Activated T-cell treated with anti-CD3 and anti-CD28 coated beads, Interleukin-2, amount 50 U/mL, for 4 hours (primary cell): ENCODE measurements around the gene LMX1B. TPM values are rescaled to one million over a fixed set of nuclear protein-coding genes. Genes with fewer than 3 reads are reported as not detected.
"Not testable (repeated sequence)": the region's sequence is repeated elsewhere in the genome, so short reads cannot be mapped to it uniquely, and the experiment has no call there.

Experiments
- ATAC-seq, 2 donors: fragments of 200-7000 bp; cut with Tn5 transposase; one replicate each; pipeline ENCODE4 v1.10.0; 2021
- DNase-seq: peaks from one replicate; pipeline ENCODE4 v3.0.0-alpha.2; 2020
- H3K27me3 Mint-ChIP-seq: one replicate; pipeline ENCODE4 v1.8.0; 2021; ENCODE audit warnings: low read depth, mixed read lengths
- H3K36me3 Mint-ChIP-seq: one replicate; pipeline ENCODE4 v1.8.0; 2022; ENCODE audit warnings: mixed read lengths; ENCODE audit not compliant: insufficient read depth
- H3K4me1 Mint-ChIP-seq: one replicate; pipeline ENCODE4 v1.8.0; 2021; ENCODE audit warnings: low read depth, mixed read lengths
- H3K4me3 Mint-ChIP-seq: one replicate; pipeline ENCODE4 v1.8.0; 2021; ENCODE audit warnings: mild to moderate bottlenecking, moderate library complexity, mixed read lengths
- H3K9me3 Mint-ChIP-seq: one replicate; pipeline ENCODE4 v1.8.0; 2021; ENCODE audit warnings: mixed read lengths
- total RNA-seq, 3 donors: library from RNA; stranded (reverse); gene quantifications; one replicate each; pipeline ENCODE4 v1.2.1, GENCODE V29; 2021

Gene LMX1B
- total RNA-seq, 3 donors from 2014 or later = not detected

DNA sequence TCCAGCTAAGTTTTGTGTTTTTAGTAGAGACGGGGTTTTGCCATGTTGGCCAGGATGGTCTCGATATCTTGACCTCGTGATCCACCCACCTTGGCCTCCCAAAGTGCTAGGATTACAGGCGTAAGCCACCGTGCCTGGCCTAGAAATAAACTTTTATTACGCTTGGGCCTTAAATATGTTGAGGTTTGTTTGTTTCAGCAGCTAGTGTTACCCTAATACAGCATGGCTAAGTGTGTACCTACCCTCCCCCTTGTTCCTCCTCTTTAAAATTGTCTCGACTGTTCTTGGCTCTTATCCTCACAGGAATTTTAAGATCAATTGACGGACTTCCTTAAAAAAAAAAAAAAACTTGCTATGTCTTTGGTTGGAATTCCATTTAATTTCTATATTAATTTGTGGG, 114.5 kb downstream of the LMX1B start:
- not testable (repeated sequence) for H3K27me3 Mint-ChIP-seq, H3K36me3 Mint-ChIP-seq, H3K9me3 Mint-ChIP-seq, DNase-seq, ATAC-seq, H3K4me3 Mint-ChIP-seq, H3K4me1 Mint-ChIP-seq

DNA sequence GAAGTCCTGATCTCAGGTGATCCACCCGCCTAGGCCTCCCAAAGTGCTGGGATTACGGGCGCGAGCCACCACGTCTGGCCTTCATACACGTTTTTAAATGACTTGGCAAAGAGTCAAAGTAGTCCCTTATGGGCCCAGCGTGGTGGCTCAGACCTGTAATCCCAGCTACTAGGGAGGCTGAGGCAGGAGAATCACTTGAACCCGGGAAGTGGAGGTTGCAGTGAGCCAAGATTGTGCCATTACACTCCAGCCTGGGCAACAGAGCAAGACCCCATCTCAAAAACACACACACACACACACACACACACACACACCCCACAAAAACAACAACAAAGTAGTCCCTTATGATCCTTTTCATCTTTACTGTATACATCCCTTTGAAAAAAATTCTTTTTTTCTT, 116.9 kb downstream of the LMX1B start:
- H3K9me3 Mint-ChIP-seq = peaks cover 16% of the 10 kb centered on the region
- not testable (repeated sequence) for DNase-seq, H3K27me3 Mint-ChIP-seq, H3K4me1 Mint-ChIP-seq, ATAC-seq, H3K36me3 Mint-ChIP-seq, H3K4me3 Mint-ChIP-seq

DNA sequence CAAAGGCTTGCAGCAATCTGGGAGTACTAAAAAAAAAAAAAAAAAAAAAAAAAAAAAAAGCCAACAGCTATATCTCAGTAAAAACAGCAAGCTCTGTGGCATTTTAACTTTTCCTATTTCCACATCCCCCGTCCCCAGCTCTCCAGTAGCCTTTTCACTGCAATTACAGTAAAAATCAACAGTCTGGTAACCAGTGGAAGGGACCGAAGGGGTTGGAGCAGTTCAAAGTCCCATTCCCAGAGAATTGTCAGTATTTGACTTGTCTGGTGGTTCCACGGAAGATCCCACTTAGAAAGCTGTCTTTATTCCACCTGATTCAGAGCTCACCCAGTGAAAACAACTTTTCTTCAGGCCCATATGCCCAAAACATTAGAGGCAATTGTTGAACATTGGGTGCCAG, 119.3 kb downstream of the LMX1B start:
- ATAC-seq = no peak
- Mint-ChIP-seq H3K9me3 (peaks cover 24% of the 10 kb centered on the region), H3K4me3 (no peak overlapping the region), H3K27me3 (peaks cover 3% of the 10 kb centered on the region), H3K36me3 (no peaks in the 10 kb centered on the region), H3K4me1 (no peaks in the 10 kb centered on the region)
- DNase-seq = no peak

DNA sequence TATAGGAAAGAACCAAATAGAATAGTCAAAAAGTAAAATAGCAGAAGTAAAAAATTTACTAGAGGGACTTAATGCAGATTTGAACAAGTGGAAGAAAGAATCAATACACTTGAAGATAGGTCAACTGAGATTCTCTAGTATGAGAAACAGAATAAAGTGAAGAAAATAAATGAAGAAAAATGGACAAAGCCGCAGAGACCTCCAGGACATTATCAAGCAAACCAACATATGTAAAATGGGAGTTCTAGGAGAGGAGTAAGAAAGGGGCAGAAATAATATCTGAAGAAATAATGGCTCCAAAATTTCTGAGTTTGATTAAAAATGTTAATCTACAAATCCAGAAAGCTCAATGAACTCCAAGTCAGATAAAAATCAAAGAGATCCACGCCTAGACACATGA, 121.1 kb downstream of the LMX1B start:
- Mint-ChIP-seq H3K4me1 (no peaks in the 10 kb centered on the region), H3K9me3 (peaks cover 24% of the 10 kb centered on the region), H3K4me3 (no peak overlapping the region), H3K36me3 (no peaks in the 10 kb centered on the region), H3K27me3 (peaks cover 5% of the 10 kb centered on the region)
- no peak for DNase-seq
- ATAC-seq = no peak

DNA sequence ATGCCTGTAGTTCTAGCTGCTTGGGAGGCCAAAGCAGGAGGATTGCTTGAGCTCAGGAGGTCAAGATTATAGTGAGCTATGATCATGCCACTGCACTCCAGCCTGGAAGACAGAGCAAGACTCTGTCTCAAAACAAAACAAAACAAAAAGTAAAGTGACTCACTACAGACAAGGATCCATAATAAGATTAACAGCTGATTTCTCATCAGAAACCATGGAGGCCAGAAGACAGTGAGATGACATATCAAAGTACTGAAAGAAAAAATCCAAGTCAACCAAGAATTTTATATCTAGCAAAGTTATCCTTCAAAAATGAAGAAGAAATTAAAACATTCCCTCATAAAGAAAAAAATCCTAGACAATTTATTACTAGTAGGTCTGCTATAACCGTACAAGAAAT, 121.8 kb downstream of the LMX1B start:
- Mint-ChIP-seq H3K36me3 (no peaks in the 10 kb centered on the region), H3K4me1 (no peaks in the 10 kb centered on the region), H3K9me3 (peaks cover 24% of the 10 kb centered on the region), H3K4me3 (no peak overlapping the region), H3K27me3 (peaks cover 5% of the 10 kb centered on the region)
- ATAC-seq (no peak), DNase-seq (no peak)

DNA sequence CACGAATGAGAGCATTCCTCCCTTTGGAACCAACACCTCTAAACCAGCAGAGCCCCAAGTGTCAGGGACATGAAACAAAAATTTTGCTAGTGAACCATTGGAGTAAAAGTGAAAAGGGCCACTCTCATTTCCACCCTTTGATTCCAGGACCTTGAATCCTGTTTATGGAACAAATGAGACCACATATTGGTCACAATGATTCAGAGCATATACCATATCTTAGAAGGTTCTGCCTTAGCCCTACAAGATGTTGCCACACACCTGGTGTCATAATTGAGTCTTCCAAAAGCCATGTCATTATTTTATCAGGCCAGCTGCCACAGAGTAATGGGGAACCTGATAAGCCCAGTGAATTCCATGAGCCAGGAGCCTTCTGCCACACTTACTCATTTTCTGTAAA, 124.8 kb downstream of the LMX1B start:
- ATAC-seq (no peak), DNase-seq (no peak)
- Mint-ChIP-seq H3K4me1 (no peaks in the 10 kb centered on the region), H3K36me3 (no peaks in the 10 kb centered on the region), H3K4me3 (no peak overlapping the region), H3K27me3 (peaks cover 5% of the 10 kb centered on the region), H3K9me3 (peaks cover 24% of the 10 kb centered on the region)

DNA sequence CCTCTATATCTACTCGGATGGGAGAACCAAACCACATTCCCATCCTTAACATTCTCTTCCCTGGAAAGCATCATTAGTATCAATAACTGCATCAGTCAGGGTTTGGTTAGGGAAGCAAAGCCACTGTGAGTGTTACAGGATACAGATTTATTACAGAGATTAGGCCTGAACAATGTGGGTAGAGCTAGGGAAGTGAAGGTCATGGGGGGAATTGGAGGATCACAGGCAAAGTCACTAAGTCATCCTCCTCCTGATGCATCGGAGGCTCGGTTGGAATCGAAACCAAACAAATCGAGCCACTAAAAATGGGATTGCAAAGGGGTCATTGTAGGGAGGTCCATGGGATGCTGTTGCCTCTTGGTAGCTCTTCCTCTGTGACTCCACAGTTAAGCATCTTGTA, 129.3 kb downstream of the LMX1B start:
- ATAC-seq (no peak), DNase-seq (no peak)
- H3K27me3 Mint-ChIP-seq = peaks cover 2% of the 10 kb centered on the region
- H3K4me3 Mint-ChIP-seq = no peak overlapping the region
- no peaks in the 10 kb centered on the region for H3K9me3 Mint-ChIP-seq
- peaks cover 17% of the 10 kb centered on the region for H3K4me1 Mint-ChIP-seq
- H3K36me3 Mint-ChIP-seq = no peaks in the 10 kb centered on the region

DNA sequence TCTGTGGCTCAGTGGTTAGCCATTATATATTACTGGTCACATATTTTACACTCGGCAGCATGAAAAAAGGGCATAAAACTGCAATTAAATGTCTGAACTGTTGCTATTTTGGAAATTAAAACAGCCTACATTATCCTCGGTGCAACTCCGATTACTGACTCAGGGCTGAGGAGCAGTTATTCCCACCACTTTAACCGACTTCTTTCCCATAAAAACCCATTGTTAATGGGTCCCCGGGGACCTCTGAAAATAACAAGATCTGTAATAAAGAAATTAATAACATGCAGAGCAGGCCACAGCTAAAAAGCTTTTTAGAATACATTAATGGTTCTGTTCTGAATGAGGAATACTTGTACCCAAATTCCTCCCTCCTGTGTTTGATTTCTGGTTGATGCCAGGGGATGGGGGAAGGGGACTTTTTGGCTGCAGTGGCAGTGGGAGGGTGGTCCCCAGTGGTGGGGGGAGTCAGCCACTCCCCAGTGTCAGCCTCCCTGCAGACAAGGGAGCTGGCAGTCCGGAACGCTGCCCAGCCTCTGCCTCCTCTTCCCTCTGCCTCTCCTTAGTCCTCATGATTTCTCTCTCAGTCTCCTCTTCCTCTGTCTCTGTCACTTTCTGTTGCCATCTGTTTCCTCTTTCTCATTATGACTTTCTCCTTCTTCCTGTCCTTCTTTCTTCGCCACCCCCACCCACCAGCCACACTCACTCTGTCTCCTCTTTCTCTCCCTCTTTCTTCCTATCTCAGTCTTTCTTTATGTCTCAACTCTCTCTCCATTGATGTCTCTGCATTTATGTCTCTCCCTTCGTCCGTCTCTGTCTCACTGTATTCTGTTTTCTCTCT, 132.1 kb downstream of the LMX1B start:
- Mint-ChIP-seq H3K9me3 (no peaks in the 10 kb centered on the region), H3K4me3 (no peak overlapping the region), H3K27me3 (no peaks in the 10 kb centered on the region), H3K4me1 (peaks cover 25% of the 10 kb centered on the region), H3K36me3 (no peaks in the 10 kb centered on the region)
- ATAC-seq (peak in 1 of 2 donors; percentile 23), DNase-seq (no peak)

Other genes starting within 250 kb of the LMX1B start
- gene ZBTB43, start 191.1 kb downstream of the LMX1B start, total RNA-seq = 10 to 100 TPM; 13.8 to 18.9 (median 18.2) TPM
- gene ZBTB34, start 246.7 kb downstream of the LMX1B start, total RNA-seq = 1 to 10 TPM; 4.3 to 4.9 (median 4.8) TPM